Erythroblast (primary cell): ENCODE measurements around the gene SYT13.

Source experiments
- GATA1 ChIP-seq: IDR thresholded peaks from 2 replicates; pipeline ENCODE4 v1.6.1; 2011; ENCODE audit warnings: low read depth, mild to moderate bottlenecking, control low read depth, low read length, moderate library complexity
- POLR2A ChIP-seq: IDR thresholded peaks from 2 replicates; pipeline ENCODE4 v1.6.1; 2011; ENCODE audit warnings: mild to moderate bottlenecking, low read length

- TF ChIP-seq POLR2A (no peak), GATA1 (no peak)
Observed at GRCh38 chr11:45219411-45219810, 66.7 kb downstream of the SYT13 start.
